Glomerular visceral epithelial cell (primary cell): ENCODE data around the gene OTUB2.

Source experiments
- DNase-seq: peaks from one replicate; pipeline ENCODE4 v3.0.0-alpha.2; 2016; ENCODE audit errors: extremely low spot score

Gene OTUB2

DNA sequence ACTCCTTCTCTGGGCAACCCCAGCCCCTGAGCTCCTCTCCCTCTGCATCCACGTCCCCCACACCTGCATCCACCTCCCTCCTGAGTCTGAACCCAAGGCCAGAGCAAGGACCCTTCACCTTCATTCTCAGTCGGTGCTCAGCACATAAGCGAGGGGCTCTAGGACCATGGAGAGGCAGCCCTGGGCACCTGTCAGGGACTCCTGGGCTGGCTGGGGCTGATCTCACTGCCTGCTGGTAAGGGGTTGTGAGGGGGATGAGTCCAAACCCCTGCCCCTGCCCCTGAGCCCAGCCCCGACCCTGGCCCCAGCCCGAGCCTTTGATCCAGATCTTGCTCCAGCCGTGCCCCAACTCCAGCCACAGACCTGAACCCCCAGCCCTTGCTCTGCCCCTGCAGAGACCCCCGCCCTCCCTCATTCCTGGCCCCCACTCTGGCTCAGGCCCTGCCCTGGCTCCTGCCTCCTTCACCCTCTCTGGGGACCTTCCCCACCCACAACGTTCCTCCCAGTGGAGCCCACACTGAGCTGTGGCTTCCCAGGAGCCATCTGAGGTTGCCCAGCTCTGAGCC, 29.9 kb upstream of the OTUB2 start:
- no peak for DNase-seq

DNA sequence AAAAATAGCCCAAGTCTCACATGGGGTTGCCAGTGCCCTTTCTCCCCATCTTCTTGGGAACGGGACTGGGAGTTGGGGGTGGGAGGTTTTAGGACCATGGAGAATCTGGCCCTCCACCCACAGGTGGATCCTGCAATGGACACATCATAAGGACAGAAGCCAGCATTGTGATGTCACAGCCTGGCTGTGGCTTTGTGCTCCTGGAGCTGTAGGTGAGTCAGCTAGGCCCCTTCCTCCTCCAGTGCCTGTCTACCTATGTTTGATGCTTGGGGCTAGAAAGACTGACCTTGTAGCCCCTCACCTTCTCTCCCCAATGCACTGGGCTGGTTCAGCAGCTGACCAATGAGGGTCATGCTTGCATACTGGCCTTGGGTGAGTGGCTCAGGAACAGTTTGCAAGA, 29.1 kb upstream of the OTUB2 start, which contains the start of gene CCDC197:
Gene CCDC197 (plus strand): TSS at position 220 of the 400 bp plus-strand sequence. CDS start 831 bp downstream, outside the sequence.
- DNase-seq, result peak; percentile 43

GRCh38 chr14:93997916-93998870, 27.9 kb upstream of the OTUB2 start:
- DNase-seq, result no peak

- DNase-seq, result no peak
Measured at GRCh38 chr14:93998871-93999403, 27.2 kb upstream of the OTUB2 start.

GRCh38 chr14:93999573-93999972, 26.6 kb upstream of the OTUB2 start:
- no peak for DNase-seq

DNA sequence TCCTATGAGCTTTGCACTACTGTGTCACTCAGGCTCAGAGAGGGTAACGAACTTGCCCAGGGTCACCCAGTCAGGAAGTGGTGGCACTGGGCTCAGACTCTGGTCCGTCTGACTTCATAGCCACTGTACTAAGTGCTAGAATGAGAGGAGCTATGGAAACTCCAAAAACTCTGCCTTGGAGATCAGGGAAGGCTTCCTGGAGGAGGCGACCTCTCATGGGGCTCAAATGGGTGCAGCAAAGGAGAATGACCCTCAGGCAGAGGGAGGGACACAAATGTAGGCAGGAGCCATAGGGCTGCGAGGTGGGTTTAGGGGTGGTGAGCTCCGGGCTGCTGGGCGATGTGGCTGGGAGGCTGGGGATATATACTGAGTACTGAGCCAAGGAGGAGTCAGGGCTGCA, 25.9 kb upstream of the OTUB2 start:
- no peak for DNase-seq

DNA sequence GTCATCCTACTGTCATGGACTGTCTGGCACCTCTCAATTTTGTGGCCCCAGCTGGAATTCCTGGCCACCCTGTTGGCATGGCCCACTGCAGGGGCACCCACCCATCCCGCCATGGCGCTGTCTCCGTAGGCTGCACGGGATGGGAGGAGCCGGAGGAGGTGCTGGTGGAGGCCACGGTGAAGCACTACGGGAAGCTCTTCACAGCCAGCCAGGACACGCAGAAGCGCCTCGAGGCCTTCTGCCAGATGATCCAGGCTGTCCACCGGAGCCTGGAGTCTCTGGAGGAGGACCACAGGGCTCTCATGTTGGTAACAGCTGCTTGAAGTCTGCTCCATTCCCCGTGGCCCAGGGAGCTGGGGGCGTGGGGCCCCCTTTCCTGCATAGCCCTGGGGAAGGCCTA, 25.1 kb upstream of the OTUB2 start:
- no peak for DNase-seq

- peak; percentile 83 for DNase-seq
Measured at GRCh38 chr14:94001501-94002396, 24.4 kb upstream of the OTUB2 start.

DNA sequence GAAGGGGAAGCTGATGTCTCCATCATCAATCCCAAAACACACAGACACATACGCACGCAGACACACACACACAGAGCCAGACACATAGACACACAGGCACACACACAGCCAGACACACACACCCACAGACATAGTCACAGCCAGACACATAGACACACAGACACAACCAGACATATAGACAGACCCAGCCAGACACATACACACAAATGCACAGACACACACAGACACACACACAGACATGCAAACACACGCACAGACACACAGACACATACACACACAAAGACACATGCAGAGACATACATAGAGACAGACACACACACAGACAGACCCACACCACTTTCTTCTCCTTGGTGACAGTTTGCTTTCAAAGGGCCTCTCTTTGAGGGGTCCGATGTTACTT, 22.7 kb upstream of the OTUB2 start:
- DNase-seq, result no peak

GRCh38 chr14:94004015-94004414, 22.1 kb upstream of the OTUB2 start:
- DNase-seq, result no peak

GRCh38 chr14:94005324-94006073, 20.6 kb upstream of the OTUB2 start:
- DNase-seq, result no peak

DNA sequence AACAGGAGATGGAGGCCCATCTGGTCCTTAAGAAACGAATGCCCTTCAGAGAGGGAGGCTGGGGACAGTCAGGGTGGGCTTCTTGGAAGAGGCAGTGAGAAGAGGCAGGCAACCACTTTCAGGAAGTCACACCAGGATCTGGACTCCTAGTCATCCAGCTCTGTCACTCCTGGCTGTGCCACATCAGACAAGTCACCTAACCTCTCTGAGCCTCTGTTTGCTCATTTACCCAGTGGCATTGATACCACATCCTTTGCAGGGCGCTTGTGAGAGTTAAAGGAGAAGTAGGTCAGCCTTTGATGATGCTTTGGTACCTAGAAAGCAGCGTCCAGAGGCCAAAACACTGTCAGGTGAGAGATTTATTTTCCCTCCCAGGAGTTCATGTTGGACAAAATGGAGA, 17.9 kb upstream of the OTUB2 start:
- DNase-seq, result no peak

- peak; percentile 83 for DNase-seq
Measured at GRCh38 chr14:94009767-94010166, 16.4 kb upstream of the OTUB2 start.

GRCh38 chr14:94010625-94011024, 15.5 kb upstream of the OTUB2 start:
- DNase-seq, result no peak

DNA sequence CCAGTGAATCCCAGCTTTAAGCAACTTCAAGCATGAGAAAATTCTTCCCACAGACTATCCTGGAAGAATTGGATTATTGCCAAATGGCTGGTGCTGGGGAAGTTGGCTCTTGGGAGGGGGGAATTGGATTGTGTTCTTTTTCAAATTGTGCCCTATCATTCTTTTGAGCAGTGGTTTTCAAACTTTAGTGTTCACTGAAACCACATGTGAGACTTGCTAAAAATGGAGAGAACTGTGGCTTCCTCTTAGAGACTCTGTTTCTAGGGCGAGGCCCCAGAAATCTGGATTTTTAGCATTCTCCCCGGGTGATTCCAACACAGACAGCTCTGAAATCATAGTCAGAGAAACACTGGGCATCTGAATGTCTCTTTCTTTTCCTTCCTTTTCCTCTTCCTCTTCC, 14.3 kb upstream of the OTUB2 start:
- DNase-seq, result peak; percentile 52

GRCh38 chr14:94014382-94014781, 11.8 kb upstream of the OTUB2 start:
- DNase-seq, result no peak

- no peak for DNase-seq
Measured at GRCh38 chr14:94015223-94015622, 10.9 kb upstream of the OTUB2 start.

GRCh38 chr14:94016446-94016976, 9.6 kb upstream of the OTUB2 start:
- no peak for DNase-seq

DNA sequence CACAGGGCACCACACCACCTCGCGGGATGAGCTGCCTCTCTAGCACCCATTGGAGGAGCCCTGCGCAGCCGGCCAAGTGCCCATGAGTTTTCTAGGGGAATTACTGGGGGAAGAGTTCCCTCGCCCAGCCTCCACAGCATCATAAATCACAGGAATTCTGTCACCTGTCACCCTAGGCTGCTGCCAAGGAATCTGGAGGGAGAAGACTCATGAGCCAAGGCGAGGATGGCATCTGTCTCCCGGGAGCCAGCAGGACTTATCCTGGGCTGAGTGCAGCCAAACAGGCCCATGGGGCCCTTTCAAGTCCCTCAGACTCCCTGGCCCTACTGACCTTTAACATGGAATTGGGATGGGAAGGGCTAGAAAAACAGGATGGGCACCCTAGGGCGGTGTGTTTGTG, 7.8 kb upstream of the OTUB2 start:
- no peak for DNase-seq

DNA sequence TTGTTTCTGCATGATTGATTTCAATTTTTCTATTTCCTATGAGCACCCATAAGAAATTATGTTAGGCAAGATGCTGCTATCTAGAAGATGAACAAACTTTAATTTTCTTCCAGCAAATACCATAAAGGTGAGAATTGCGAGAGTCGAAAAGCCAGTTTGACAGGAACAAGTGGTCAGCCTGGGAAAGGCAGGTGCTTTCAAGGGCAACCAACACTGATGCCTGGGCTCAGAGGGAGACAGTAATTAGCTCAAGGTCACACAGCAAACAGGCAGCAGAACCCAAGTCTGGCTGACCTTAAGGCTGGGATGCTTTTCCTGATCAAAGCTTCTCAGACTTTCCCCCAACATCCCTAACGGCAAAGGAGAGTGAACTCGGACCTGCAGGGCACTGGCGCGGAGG, 6.8 kb upstream of the OTUB2 start:
- DNase-seq, result no peak

DNA sequence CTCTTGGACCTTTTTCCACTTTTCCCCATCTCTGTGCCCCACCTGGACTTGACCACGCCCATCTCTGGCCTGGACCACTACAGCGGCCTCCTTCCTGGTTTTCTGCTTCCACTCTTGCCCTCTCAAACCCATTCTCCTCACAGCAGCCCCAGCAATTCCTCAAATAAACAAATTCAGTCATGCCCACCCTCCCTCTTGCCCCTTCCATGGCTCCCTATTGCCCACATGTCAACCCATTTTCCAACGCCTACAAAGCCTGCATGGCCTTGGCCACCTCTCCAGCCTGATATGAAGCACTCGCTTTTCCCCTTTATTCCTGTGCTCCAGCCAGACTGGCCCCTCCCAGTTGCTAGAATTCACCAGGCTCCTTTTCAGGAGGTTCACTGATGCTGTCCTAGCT, 5.9 kb upstream of the OTUB2 start:
- no peak for DNase-seq
